Right hindlimb (tissue), 1 donor: ENCODE results near the gene NDUFS6.
A peak's percentile ranks its signal among the peaks of the same experiment; 100 is the strongest.

Experiments used
- DNase-seq: peaks from one replicate; pipeline ENCODE4 v3.0.0-alpha.2; 2018

NDUFS6 gene

DNA sequence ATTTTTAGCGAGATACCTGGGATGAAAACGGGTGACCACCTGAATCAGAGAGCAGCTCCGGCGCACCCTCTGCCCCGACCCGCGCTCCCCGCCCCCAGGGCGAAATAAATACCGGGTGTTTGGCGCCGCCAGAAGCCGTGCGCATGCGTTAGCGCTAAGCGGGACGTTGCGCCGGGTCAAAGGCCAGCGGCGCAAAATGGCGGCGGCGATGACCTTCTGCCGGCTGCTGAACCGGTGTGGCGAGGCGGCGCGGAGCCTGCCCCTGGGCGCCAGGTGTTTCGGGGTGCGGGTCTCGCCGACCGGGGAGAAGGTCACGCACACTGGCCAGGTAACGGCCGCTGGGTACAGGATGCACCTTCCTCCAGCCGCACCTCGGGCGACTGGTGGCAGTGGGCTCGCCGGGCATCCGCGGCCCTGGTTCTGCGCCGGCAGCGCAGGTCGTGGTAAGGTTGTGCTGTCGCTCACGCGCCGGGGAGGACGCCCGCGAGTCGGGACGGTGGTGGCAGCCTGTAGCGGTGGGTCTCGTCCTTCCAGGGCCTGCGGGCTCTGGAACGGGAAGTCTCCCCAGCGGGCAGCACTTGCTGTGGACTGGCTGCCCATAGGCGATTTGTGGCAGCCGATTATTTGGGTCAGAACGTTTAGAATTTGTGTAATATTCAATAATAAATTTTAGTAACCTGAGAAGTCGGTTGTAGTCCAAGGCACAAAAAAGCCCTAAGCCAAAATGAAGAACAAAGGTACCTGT lies at the start of gene NDUFS6:
TSS of gene NDUFS6 (plus strand) at position 186 of the 745 bp plus-strand sequence. CDS start at position 197, 11 bp downstream.
- DNase-seq, result peak; percentile 78

GRCh38 chr5:1751864-1752822 lies 49.1 kb upstream of the NDUFS6 start:
- DNase-seq, result no peak

GRCh38 chr5:1752881-1753280 lies 48.3 kb upstream of the NDUFS6 start:
- DNase-seq, result no peak

DNA sequence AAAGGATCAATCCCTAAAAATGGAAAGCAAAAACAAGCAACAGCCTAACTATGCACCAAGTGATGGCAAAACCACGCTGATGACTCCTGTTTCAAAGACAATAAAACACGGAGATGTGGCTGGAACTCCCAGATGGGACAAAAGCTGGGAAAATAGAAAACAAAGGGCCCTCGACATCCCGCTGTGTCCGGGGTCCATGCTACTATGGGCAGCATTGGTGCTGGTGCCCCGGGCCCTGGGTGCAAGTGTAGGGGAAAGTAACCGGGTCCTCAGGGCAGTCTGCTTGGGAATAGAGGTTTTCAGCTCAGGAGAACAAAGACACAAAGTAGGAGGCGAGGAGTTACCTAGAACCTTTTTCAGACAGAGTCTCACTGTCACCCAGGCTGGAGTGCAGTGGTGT lies 47.7 kb upstream of the NDUFS6 start:
- no peak for DNase-seq

GRCh38 chr5:1754531-1755220 lies 46.5 kb upstream of the NDUFS6 start:
- no peak for DNase-seq

- no peak for DNase-seq
These were observed 45.8 kb upstream of the NDUFS6 start for GRCh38 chr5:1755321-1755949.

GRCh38 chr5:1756481-1756880 lies 44.7 kb upstream of the NDUFS6 start:
- no peak for DNase-seq

DNA sequence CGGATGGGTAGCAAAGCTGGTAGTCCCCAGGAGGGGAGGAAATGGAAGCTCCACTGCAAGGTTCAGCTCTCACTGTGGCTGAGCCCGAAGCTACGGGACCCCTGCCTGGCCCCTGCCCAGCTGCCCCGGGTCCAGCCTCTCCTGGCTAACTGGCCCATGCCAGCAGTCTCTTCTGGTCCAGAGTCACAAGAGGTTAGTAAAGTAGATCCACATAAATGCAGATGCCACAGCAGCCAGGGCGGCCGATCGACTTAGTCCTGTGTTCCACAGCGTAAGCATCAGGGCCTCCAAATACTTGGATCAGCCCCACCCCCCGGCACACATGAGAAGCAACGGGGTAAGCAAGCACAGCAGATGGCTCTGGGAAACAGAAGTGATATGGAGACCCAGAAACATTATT lies 43.7 kb upstream of the NDUFS6 start:
- no peak for DNase-seq

DNA sequence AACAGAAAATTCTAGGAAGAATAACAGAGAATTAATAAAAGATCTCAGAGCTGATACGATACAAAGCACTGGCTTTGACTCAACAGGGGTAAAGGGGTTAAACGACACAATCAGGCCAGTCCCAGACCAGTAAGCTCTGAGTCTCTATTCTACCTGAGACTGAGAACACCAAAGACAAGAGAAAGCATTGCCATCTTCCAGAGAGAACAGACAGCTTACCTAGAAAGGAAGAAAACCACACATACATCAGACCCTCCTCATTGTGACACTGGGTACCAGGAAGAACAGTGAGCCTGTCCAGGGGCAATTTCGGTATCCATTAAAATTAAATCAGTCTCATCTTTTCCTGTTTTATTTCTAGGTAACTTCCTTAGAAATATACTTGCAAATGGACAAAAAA lies 42.6 kb upstream of the NDUFS6 start:
- no peak for DNase-seq

- no peak for DNase-seq
These were observed 41.7 kb upstream of the NDUFS6 start for GRCh38 chr5:1759378-1759970.

GRCh38 chr5:1760231-1760630 lies 41.0 kb upstream of the NDUFS6 start:
- DNase-seq, result no peak

DNA sequence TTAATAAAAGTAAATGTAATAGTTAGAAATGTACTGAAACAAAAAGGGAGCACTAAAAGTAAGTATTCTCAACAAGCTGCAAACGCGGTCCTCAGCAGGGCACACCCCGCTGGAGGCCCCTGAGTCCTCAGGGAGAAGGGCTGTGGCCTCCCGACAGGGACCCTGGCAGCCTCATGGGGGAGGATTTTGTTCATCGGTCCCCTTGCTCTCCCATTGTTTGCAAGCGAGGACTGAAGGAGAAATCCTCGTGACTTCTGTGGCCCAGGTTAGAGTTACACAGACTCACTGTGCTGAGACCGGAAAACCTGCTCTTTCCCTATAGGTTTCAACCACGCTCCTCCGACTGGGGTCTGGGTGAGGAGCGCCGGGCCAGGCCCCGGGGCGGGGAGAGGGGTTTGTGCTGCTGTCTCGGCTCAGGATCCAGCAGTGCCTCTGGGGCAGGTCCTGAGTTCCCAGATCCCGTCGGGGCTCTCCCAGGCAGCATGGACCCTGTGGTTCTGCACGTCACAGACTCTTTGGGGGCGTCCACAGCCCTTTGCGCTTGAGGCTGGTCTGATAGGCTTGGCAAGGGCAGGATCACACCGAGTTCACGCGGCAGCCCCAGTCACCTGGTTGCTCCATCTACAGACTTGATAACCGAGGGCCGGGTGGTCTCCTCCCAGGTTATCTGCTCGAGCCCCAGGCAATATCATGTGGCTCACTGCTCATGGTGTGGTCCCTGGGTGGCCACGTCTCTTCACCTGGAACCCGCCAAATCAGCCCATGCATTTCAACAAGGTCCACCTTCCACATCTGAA lies 40.4 kb upstream of the NDUFS6 start:
- no peak for DNase-seq

DNA sequence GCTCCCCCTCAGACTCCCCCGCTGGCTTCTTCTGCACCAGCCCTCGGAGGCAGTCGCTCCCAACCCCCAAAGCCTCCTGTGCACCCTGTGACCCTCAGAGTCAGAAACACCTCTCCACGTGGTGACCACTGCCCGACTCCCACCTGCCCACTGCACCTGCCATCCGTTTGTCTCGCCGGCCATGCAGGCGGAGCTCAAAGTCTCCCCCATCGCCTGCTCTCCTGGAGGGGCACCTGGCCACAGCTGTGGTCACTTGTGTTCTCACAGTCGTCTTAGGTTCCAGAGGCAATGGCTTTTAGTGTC lies 39.8 kb upstream of the NDUFS6 start:
- no peak for DNase-seq

DNA sequence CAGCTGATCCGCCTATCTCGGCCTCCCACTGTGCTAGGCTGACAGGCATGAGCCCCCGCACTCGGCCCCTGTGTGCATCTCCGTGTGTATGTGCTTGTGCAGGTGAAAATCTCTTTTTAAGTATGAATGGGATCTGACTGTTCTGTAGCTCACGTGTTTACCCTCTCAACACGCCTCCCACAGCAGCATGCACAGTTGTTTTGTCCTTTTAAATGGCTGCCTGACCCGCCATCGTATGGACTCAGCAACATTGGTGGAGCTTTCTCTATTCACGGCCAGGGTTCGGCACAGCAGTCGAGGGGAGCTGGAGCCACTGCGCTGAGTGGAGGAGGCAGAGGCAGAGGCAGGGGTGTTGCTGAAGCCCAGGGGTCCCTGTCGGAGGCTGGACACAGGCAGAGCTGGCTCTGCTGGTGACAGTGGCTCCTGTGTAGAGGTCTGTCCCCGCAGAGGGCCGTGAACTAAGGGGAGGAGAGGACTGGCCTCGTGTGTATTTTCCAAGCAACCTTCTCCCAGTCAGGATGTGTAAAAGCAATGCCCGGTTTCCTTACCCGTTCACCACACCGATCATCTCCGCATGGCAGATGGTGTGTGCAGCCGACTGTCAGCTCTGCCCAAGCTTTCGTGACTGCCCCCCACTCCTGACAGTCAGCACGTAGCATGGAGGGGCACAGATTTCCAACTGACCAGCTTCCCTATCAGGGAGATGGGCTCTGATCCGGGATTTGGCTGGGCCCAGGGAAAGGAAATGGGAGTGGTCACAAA lies 38.9 kb upstream of the NDUFS6 start:
- no peak for DNase-seq

DNA sequence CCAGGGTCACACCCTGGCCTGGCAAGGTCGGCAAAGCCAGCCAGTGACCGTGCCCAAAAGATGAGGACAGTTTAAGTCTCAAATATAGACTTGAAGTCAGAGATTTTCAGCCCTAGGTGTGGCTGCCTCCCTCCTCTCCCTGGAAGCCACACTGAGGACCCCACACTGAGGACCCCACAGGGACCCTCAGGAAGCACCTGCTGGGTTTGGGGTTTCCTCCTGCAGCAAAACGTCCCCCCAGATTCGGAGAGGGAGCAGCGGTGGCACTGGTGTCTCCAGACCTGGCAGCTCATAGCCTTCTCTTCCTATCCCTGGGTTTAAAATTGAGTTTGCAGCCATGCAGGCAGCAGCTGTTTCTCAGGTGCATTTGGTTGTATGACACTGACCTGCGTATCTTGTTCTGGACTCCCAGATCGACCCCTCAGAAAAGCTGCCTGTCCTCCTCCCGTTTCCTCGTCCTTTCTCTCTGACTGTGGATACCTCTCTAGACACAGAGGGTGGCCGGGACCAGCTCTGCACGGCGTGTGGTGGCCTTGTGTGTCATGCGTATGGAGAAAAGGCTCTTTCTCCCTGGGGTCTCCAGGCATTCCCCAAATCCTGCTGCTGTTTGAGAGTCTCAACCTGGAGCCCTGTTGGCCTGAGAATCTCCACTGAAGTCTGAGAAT lies 38.2 kb upstream of the NDUFS6 start:
- no peak for DNase-seq

DNA sequence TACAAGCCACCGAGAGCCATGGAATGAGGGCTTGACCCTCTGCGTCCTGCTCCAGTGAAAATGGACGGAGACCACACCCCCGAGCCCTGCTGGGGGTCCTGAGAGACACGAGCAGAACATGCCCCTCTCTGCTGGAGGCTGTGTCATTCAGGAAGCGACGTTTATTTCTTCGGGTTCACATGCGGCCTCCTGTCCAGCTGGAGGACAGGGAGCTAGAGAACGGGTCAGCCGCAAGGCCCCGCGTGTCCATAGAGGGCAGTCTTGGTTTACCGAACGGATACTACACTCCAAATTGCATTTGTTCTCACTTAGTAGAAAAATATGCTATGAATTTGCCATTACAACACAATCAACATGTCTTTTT lies 37.7 kb upstream of the NDUFS6 start:
- peak; percentile 60 for DNase-seq

- DNase-seq, result no peak
These were observed 37.1 kb upstream of the NDUFS6 start for GRCh38 chr5:1763960-1764605.

DNA sequence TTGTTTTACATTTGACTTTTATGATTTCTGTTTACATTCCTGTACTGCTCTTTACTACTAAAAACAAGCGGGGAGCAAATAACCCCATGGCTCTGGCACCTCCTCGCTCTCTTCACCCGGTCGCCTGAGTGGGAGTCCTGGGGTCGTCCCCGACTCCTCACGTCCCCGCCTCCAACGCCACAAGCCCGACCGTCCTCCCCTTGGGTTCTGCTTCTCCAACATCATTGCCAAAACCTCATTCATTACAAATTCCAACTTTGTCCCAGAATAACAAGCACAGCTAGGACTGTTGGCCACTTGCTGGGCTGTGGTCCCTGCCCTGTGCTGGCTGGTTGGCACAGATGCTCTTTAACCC lies 36.6 kb upstream of the NDUFS6 start:
- DNase-seq, result no peak

- DNase-seq, result no peak
These were observed 35.9 kb upstream of the NDUFS6 start for GRCh38 chr5:1765141-1765879.
